ENCODE results near the gene MRGPRE.

DNA sequence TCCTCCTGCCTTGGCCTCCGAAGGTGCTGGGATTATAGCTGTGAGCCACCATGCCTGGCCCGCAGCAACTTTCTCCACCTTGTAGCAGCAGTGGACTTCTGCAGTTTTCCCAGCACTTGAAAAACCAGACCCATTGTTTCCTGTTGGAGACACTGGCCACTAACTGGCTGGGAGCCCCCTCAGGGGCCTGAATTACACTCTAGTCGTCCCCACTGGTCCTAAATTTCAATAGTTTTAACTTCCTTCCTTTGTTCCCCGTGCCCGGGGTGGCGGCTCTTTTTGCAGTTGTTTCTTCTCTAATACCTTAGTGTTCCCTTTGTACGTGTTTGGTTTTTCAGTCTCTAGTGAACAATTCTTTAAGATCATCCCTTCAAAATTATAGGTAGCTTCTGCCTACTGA is 2.6 kb upstream of the MRGPRE start:
- TF ChIP-seq, protein P1, sequence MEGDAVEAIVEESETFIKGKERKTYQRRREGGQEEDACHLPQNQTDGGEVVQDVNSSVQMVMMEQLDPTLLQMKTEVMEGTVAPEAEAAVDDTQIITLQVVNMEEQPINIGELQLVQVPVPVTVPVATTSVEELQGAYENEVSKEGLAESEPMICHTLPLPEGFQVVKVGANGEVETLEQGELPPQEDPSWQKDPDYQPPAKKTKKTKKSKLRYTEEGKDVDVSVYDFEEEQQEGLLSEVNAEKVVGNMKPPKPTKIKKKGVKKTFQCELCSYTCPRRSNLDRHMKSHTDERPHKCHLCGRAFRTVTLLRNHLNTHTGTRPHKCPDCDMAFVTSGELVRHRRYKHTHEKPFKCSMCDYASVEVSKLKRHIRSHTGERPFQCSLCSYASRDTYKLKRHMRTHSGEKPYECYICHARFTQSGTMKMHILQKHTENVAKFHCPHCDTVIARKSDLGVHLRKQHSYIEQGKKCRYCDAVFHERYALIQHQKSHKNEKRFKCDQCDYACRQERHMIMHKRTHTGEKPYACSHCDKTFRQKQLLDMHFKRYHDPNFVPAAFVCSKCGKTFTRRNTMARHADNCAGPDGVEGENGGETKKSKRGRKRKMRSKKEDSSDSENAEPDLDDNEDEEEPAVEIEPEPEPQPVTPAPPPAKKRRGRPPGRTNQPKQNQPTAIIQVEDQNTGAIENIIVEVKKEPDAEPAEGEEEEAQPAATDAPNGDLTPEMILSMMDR (conservative IDR thresholded peaks at IDR 0.05; ENCODE audit: low read depth, low read length), result no peak
- no peak for TF ChIP-seq EZH2 (IDR thresholded peaks at IDR 0.05; ENCODE audit: low read length, unreplicated experiment)
- TF ChIP-seq EZH2phosphoT487 (IDR thresholded peaks at IDR 0.05; ENCODE audit: borderline replicate concordance, low read length), result no peak
